HG03103 (cell line): ENCODE data around the gene ST3GAL5.

Experiments used
- ATAC-seq: cut with Tn5 transposase; IDR thresholded peaks from one replicate; pipeline ENCODE4 v1.9.1; 2021; ENCODE audit warnings: low read depth; ENCODE audit not compliant: unreplicated experiment

The ST3GAL5 gene

DNA sequence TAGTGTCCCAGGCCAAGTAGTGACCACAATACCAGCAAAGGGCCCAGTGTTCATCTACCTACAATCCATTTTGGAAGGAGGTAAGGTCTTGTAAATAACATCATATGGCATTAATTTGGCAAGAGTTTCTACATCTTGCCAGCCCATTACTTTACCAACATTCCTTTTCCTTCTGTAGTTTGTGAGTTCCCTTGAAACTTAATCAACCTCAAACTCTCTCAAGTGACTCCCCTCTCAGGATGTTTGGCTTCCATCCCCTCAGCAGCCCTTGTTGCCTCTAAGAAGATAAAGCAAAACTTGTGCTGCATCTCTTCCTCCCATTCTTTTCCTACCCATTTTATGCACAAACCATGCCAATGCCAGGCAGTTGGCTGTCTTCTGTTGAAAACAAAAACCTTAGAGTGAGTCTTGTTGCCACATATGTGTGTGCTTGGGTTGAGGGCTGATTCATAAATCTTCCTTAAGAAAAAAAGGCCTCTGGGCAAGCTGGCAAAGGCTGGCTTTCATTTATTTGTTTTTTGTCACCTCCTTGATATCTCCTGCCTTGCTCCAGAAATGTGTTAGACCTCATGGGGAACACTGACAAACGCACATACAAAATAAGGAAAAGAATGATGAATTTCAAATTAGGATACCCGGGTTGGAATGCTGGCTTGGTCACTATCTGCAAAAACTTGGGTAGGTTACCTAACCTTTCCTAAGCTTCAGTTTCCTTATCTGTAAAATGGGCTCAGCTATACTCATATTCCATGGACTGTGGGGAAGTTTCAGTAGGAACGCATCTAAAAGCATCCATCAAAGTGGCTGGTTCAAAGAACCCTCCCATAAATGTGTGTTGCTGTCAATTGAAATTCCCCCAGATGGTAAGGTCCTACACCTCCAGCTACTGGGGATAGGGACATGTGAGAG lies 29.4 kb upstream of the ST3GAL5 start:
- no peak for ATAC-seq

DNA sequence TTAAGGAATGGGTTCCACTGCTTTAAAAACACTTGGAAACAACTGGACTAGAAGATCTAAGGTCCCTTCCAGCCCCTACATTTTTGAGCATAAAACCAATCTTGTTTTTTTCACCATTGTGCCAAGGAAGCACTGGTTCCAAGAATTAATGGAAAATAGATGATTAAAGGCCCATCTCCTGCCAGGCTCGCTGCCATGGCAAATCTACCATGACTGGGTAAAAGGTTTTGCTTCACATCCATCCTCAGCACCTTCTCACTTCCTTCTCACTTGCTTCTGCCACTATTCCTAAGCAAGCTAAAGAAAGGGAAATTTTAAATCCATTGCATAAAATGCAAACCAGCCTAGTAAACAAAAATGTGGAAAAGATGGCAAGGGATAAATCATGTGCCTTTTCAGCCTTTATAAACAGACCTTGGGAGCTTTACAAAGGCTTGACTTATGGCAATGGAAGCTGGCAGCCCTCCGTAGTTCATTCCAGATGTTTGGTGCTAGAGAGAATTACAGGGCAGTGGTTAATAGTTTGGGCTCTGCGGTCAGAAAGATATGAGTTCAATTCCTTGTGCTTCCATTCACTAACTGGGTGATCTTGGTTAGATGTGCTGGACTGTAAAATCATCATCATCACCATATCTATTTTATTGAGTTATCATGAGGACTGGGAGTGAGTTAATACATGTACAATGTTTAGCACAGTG lies 27.0 kb upstream of the ST3GAL5 start:
- no peak for ATAC-seq

DNA sequence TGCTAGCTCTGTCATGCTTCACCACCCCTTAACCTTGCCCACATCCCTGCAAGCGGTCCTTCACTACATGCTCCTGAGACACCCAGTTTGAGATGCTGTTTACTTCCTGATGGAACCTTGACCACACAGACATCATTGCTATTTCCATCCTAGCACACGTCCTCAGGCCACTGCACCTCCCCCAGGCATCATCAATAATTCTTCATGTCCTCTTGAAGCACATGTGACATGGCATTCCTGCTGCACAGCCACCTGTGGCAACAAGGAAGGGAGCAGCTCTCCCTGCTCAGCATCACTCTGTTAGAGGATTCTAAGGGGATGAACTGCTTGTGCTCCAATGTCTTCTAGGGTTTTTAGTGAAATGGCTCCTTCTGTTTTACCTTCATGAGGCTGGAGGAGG lies 26.1 kb upstream of the ST3GAL5 start:
- ATAC-seq: no peak

DNA sequence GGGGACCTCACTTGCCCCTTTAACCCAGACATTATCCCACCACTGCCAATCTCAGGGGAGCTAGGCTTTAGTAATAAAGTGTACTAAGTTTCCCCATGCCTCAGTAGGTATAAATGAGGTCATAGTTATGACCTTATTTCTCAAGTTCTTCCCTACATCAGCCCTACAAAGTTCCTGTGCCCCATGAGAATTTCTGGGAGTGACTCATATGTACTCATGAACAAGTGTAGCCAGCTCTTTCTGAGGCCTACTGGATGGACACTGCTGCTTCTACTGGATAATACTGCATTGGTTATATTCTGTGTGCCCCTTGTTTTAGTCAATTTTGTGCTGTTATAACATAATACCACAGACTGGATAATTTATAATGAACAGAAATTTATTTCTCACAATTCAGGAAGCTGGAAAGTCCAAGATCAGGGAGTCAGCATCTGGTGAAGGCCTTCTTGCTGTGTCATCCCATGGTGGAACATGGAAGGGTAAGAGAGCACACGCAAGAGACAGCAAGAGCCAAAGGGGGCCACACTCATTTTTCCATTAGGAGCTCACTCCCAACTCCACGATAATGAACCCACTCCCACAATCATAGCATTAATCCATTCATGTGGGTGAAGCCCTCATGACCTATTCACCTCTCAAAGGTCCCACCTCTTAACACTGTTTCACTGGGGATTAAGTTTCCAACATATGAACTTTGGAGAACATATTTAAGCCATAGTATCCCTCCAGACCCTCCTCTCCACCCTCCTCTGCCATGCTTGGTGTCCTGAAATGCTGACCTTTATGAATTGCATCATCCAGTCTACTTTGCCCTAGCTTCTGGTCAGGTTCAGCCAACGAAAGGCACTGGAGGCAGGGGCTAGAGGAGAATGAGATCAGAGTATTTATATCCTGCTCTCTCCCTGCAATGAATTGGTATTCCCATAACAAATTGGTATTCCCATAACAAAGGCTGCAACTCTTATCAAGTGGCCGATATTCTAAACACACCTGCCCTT lies 25.4 kb upstream of the ST3GAL5 start:
- no peak for ATAC-seq

DNA sequence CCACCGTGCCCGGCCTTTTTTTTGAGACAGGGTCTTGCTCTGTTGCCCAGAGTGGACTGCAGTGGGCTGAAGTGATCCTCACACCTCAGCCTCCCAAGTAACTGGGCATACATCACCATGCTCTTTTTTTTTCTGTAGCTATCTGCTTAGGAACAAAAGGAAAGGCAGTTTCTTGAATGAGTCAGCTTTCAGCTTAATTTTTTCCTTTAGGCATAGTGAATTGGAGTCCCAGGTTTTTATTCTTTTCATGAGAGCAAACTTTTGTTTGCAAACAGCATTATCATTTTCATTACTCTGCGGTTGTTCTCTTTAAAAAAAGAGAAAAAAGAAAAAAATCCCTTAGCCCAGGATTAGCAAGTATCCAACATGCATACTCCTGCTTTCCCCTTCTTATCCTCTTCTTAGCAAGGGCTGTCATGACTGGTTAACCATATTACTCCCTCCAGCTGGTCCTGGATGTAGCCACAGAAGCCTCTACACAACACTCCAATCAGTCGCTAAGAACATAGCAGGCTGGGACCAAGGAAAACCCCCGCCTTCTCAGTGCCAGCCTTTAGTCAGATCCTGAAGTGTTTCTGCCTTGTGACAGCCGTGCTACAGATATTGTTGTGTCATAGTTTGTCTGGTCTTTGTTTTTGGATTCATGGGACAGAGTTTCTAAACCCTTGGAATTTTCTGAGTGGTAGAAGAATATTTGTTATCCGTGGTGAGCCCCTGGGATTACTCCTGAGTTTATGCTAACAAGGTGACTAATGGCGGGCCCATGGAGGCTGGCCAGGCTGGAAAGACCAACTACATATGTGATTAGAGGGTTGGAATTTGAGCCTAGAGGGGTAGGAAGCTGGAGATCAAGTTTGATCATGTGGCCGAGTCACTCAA lies 23.3 kb upstream of the ST3GAL5 start:
- ATAC-seq: no peak

DNA sequence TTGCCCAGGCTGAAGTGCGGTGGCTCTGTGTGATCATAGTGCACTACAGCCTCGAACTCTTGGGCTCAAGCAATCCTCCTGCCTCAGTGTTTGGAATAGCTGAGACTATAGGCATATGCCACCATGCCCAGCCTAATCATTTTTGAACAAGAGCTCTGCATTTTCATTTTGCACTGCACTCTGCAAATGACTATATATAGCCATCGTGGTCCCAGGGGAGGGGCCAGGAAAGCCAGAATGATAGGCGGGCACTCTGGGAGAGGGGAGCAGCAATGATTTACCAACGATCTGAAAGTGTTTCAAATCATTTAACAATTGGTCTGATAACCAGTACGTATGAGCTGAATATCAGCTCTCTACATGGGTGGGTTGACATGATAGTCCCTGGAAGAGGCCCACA lies 22.3 kb upstream of the ST3GAL5 start:
- ATAC-seq: no peak

DNA sequence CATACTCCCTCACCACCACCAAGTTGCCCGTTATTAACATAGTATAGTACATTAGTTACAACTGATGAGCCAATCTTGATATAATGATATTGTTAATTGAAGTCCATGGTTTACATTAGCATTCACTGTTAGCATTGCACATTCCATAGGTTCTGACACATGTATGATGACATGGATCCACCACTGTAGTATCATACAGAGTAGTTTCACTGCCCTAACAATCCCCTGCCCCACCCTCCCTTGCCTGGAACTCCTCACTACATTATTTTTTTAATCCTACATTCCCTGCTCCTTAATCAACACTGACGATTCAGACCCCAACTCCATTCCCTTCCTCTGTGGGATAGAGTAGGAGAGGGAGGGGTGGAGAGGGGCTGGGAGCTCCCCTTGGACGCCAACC lies 20.2 kb upstream of the ST3GAL5 start:
- ATAC-seq: no peak

DNA sequence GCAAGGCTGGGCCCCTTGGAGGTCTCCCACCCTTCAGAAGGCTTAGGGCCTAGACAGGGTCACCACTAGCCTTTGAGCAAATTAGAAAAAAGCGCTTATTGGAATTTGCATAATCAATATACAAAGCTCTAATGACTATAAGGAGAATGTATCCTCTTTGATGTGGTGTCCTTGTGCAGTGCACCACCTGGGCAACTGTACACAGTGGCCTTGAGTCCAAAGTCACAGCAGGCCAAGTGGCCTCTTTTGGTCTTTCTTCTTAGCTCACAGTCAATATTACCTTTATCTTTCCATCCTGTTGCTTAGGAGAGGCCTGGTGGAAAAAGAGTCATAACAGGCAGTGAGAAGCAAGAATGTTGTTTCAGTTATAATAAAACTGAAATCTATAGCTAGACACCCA lies 19.7 kb upstream of the ST3GAL5 start:
- ATAC-seq: no peak

DNA sequence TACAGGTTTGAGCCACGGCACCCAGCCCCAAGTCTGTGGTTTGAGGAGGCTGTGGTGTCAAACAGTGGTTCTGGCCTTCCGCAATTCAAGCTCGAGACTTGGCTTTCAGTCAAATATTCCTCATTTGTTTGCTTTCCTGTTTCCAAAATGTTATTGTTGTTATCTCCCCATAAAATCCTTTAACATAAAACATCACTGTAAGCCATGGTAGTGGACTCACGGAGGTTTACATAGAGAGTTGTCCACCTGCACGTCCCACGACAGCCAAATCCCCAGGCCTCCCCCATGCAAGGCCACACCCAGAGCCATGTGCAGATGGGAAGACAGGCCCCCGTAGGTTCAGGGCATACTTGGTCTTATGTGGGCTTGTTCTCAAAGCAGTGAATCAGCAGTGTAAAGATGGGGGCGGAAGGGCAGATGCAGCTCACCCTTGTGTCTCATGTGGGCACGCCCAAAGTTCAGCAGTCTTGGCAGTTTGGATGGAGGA lies 18.9 kb upstream of the ST3GAL5 start:
- ATAC-seq: no peak

DNA sequence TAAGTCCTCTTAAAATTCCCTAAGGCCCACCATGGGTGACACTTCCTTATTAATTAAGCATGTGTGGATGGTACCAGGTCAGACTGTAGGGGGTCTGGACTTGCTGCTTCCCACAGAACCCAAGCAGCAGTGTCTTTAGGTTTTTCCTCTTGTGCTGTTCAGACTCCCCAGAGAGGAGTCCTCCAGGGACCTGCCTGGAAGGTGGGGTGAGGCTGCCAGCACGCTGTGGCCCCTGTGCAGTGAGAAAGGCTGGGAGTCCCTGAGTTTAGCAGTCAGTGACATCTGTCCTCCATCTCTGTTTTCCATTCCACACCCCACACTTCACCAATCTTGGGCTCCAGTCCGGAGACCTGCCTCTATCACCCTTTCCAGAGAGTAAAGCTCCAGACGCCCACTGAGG lies 18.0 kb upstream of the ST3GAL5 start:
- no peak for ATAC-seq

DNA sequence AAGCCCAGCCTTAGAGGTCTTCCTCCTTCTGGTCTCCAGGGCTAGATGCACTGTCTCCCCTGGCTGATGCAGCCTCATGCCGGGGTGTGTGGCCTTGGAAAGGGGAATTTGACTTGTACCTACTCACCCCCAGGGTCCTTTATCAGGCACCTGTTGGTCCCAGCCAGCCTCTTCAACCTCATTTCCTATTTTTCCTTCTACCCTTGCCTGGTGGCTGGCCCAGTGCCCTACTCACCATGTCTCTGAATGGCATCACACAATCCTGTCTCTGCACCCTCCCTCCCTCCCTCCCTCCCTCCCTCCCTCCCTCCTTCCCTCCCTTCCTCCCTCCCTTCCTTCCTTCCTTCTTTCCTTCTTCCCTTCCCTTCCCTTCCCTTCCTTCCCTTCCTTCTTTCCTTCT lies 17.1 kb upstream of the ST3GAL5 start:
- no peak for ATAC-seq

DNA sequence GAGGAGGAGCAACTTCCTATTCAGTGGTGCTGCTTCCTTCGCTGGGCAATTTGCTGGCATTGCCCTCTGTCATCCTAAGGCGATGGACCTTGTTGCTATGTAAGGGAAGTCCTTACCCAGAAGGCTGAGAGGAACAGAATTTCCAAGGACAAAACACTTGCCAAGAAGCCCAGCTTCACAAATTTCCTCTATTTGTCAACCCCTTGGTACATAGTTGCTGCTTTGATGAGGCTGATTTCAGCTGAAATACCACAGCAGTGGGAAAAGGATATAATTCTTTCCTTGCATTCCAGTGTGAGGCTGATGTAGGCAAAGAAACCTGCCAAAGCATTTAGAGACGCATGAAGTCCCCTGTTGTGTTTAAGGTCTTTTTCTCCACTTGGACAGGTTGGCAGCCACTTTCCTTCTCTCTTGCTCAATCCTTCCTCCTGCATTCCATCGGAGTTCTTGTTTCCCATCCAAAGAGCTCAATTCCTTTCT lies 16.4 kb upstream of the ST3GAL5 start:
- ATAC-seq: no peak

DNA sequence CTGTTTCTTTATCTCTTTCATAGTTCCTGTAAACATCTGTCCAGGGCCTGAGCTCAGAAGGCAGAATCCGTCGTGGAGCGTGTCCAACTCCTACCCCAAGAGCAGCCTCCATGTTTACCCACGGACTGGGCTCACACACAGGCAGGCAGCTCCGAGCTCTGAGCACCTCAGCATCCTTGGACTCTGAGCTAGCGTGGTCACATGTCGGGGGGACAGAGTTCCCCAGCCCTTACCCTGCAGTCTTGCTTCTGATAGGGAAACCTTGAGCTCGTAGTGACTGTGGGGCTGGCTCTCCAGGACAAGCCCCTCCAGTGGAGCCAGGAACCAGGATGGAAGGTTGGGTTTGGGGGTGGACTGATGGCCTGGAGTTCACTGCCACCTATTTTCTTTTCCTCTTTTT lies 15.1 kb upstream of the ST3GAL5 start:
- ATAC-seq: no peak

DNA sequence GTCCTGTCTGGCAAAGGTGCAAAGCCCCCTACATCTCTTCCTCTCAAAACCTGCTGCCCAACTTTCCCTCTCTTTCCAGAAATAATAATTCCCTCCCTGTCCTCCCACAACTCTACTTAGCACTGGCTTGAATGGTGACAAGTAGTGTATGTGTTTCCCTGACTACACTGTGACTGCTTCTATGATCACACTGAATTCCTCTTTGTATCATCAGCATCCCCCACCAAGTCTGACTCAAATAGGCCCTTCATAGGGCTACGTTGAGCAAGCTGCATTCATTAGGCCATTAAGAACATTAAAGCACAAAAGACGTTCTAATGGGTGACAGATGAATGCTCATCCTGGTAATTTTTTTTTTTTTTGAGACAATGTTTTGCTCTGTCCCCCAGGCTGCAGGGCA lies 13.7 kb upstream of the ST3GAL5 start:
- ATAC-seq: no peak

DNA sequence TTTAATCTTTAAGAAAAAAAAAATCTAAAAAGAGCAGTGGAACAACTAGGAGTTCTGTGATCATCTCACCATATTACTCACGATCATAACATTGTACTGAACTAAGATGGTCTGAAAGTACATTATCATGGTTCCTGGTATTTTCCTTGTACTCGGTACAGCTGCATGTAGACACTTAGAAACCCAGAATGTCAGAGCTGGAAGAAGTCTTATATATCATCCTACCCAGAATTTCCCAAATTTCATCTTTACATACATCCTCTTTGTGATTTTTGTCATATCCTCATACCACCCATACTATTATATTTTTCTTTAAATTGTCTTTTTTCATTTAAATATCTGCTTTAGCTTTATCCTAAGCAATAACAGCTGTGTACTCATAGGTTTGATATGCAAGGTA lies 12.4 kb upstream of the ST3GAL5 start:
- no peak for ATAC-seq

DNA sequence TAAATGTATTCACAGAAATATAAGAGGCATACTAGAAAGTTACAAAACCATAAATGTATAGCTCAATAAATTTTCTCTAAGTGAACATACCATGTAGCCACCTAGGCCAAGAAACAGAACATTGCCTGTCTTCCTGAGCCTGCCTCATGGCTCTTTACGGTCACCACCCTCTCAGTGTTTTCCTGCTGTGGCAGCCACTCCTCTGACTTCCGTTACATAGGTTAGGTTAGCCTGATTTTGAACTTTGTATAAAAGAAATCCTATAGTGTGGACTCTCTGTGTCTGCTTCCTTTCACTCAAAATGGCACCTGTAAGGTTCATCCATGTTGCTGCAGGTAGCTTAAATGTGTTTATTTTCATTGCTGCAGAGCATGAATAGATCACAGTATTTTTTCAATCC lies 11.6 kb upstream of the ST3GAL5 start:
- no peak for ATAC-seq

DNA sequence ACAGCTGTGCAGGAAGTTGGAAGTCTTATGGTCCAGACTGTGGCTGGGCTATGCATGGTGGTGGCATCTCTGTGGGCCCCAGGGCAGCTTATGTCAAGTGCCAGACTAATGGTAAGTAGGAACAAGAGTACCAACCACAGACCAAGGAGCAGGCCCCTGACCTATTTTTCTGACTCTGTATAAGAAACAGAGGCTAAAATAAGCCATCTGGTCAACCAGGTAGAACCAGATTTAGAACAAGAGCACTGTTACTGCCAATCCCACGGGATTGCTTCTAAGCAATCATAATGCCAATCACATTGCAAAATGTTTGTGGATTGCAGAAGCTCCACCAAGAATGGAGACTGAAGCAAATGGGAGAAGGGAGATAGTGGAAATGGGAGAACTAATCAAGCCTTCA lies 11.1 kb upstream of the ST3GAL5 start:
- ATAC-seq: no peak

DNA sequence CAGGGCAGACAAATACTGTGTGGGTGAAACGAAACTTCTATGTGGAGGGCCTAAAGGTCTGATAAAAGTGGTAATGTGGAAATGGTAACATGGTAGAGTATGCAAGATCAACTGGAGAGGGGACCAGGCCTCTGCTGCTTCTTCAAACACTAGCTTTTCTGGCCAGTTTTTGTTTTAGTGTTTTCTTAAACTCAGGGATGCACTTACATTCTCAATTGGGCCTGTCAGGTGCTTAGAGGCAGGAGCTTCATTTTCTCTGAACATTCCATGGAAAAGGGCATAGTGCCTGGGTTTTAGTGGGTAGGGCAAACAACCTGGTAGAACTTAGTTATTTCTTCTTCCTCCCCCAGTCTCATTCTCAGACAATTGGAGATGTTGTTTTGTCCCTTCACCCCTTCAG lies 10.5 kb upstream of the ST3GAL5 start:
- ATAC-seq: no peak

DNA sequence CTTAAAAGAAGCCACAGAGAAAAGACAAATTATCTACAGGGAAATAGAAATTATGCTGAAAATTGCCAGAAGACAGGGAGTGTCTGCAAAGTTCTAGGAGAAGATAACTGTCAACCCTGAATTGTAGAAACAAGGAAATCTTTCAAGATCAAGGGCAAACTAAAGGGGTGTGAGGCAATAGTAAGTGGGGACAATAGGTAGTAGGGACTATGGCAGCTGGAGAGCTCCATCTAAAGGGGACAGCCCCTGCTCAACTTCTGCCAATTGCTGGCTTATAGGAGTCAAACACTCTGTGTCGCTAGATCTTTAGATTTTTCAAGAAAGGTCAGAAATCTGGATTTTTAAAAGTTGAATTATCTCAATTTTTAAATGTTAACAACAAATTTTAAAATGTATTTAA lies 10.1 kb upstream of the ST3GAL5 start:
- no peak for ATAC-seq
